Measurements from ENCODE around the gene IRAK2. TPM values are rescaled to one million over a fixed set of nuclear protein-coding genes. Genes with fewer than 3 reads are reported as not detected.
A peak's percentile ranks its signal among the peaks of the same experiment; 100 is the strongest.
"Not testable (repeated sequence)": the region's sequence is repeated elsewhere in the genome, so short reads cannot be mapped to it uniquely, and the experiment has no call there.

Gene IRAK2
- total RNA-seq, 1 donor from 2014 or later, result 5.1 TPM

- Mint-ChIP-seq H3K9me3 (peaks cover 13% of the 10 kb centered on the region), H3K4me3 (peak overlapping the region; percentile 92), H3K36me3 (ENCODE audit: low read depth) (peaks cover 77% of the 10 kb centered on the region), H3K27me3 (no peaks in the 10 kb centered on the region), H3K27ac (peak overlapping the region; percentile 98), H3K4me1 (peaks cover 49% of the 10 kb centered on the region)
- no peak for DNase-seq
- intact Hi-C loops (cut with micrococcal nuclease), result loop anchor here (1.0 to 10.0 kb wide), 10 partner anchors 8 to 853 kb away; partner anchors contain the start of genes BRK1, CRELD1, IRAK2 and JAGN1
Measured at GRCh38 chr3:10249833-10250232, 85.1 kb downstream of the IRAK2 start.

- no peak for DNase-seq
- Mint-ChIP-seq H3K4me3 (peak overlapping the region; percentile 92), H3K27me3 (no peaks in the 10 kb centered on the region), H3K4me1 (peaks cover 57% of the 10 kb centered on the region), H3K9me3 (peaks cover 7% of the 10 kb centered on the region), H3K36me3 (ENCODE audit: low read depth) (peaks cover 77% of the 10 kb centered on the region), H3K27ac (peak overlapping the region; percentile 98)
- intact Hi-C loops (cut with micrococcal nuclease), result loop anchor here (5.0 kb wide), 1 partner anchor 474 kb away; no protein-coding TSS in a partner anchor
Measured at GRCh38 chr3:10251006-10251405, 86.3 kb downstream of the IRAK2 start.

- no peaks in the 10 kb centered on the region for H3K27me3 Mint-ChIP-seq
- peaks cover 53% of the 10 kb centered on the region for H3K4me1 Mint-ChIP-seq
- H3K36me3 Mint-ChIP-seq (ENCODE audit: low read depth), result peaks cover 76% of the 10 kb centered on the region
- H3K4me3 Mint-ChIP-seq, result peak overlapping the region; percentile 42
- intact Hi-C loops (cut with micrococcal nuclease), result loop anchor here (5.0 kb wide), 1 partner anchor 476 kb away; no protein-coding TSS in a partner anchor
- no peak for DNase-seq
- H3K9me3 Mint-ChIP-seq, result no peaks in the 10 kb centered on the region
- H3K27ac Mint-ChIP-seq, result peak overlapping the region; percentile 77
Measured at GRCh38 chr3:10253731-10254130, 89.0 kb downstream of the IRAK2 start.

GRCh38 chr3:10255835-10256234 is 91.1 kb downstream of the IRAK2 start:
- H3K27ac Mint-ChIP-seq, result no peak overlapping the region
- no peak for DNase-seq

GRCh38 chr3:10259036-10259435 is 94.3 kb downstream of the IRAK2 start:
- Mint-ChIP-seq H3K4me3 (no peak overlapping the region), H3K9me3 (no peaks in the 10 kb centered on the region), H3K36me3 (ENCODE audit: low read depth) (peaks cover 83% of the 10 kb centered on the region), H3K4me1 (peaks cover 58% of the 10 kb centered on the region), H3K27ac (no peak overlapping the region), H3K27me3 (no peaks in the 10 kb centered on the region)
- intact Hi-C loops (cut with micrococcal nuclease), result no loop called here
- no peak for DNase-seq

More at GRCh38 chr3:10255835-10256234, 91.1 kb downstream of the IRAK2 start:
- Mint-ChIP-seq H3K27me3 (no peaks in the 10 kb centered on the region), H3K36me3 (ENCODE audit: low read depth) (peaks cover 78% of the 10 kb centered on the region), H3K4me3 (no peak overlapping the region), H3K9me3 (no peaks in the 10 kb centered on the region), H3K4me1 (peaks cover 50% of the 10 kb centered on the region)
- intact Hi-C loops (cut with micrococcal nuclease), result no loop called here

- intact Hi-C loops (cut with micrococcal nuclease), result no loop called here
- Mint-ChIP-seq H3K27me3 (no peaks in the 10 kb centered on the region), H3K9me3 (no peaks in the 10 kb centered on the region), H3K4me1 (peaks cover 54% of the 10 kb centered on the region), H3K36me3 (ENCODE audit: low read depth) (peaks cover 81% of the 10 kb centered on the region), H3K27ac (peak overlapping the region; percentile 35), H3K4me3 (no peak overlapping the region)
- no peak for DNase-seq
Measured at GRCh38 chr3:10259798-10260197, 95.1 kb downstream of the IRAK2 start.

- intact Hi-C loops (cut with micrococcal nuclease), result no loop called here
- Mint-ChIP-seq H3K4me3 (no peak overlapping the region), H3K4me1 (peaks cover 51% of the 10 kb centered on the region), H3K9me3 (no peaks in the 10 kb centered on the region), H3K36me3 (ENCODE audit: low read depth) (peaks cover 78% of the 10 kb centered on the region), H3K27ac (peak overlapping the region; percentile 35), H3K27me3 (no peaks in the 10 kb centered on the region)
- DNase-seq, result no peak
Measured at GRCh38 chr3:10260211-10260701, 95.5 kb downstream of the IRAK2 start.

GRCh38 chr3:10262027-10262426 is 97.3 kb downstream of the IRAK2 start:
- H3K4me1 Mint-ChIP-seq, result peaks cover 51% of the 10 kb centered on the region
- intact Hi-C loops (cut with micrococcal nuclease), result no loop called here

DNA sequence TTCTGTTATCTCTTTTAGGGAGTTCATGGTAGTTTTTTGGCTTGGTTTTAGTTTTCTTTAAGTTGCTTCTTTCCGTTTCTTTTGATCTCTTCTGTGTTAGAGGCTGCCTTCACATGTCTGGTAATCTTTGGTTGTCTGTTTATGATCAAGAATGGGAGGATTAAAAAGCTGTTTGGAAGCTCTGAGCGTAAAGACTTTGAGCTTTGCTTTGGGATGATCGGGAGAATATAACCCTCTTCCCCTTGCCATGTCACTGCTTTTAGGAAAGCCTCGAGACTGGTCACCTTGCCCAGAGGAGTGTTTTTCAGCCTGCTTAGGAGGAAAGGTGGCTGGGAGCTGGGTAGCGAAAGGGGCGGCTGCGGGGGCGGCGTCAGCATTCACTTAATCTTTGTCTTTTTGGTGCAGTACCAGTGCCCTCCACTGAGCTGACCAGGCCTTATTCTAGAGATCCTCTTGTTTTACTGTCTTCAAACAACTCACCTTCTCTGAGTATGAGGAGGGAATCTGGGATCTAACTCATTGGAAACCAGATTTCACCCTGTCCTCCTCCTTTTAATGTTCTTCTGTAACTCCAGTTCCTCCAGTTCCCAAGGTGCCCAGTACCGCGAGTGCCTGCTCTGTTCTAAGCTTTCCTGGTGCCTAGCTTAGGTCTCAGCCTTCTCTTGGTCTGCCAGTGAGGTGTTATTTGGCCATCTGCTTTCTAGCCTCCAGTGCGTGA is 99.1 kb downstream of the IRAK2 start:
- peak overlapping the region; percentile 91 for H3K27ac Mint-ChIP-seq
- intact Hi-C loops (cut with micrococcal nuclease), result loop anchor here (1.0 kb wide), 1 partner anchor 15 kb away; no protein-coding TSS in a partner anchor
- no peaks in the 10 kb centered on the region for H3K9me3 Mint-ChIP-seq
- peak overlapping the region; percentile 76 for H3K4me3 Mint-ChIP-seq
- peak; percentile 88 for DNase-seq
- H3K4me1 Mint-ChIP-seq, result peaks cover 60% of the 10 kb centered on the region
- H3K36me3 Mint-ChIP-seq (ENCODE audit: low read depth), result peaks cover 77% of the 10 kb centered on the region
- H3K27me3 Mint-ChIP-seq, result no peaks in the 10 kb centered on the region

More at GRCh38 chr3:10262027-10262426, 97.3 kb downstream of the IRAK2 start:
- Mint-ChIP-seq H3K9me3 (no peaks in the 10 kb centered on the region), H3K27me3 (no peaks in the 10 kb centered on the region), H3K27ac (peak overlapping the region; percentile 31), H3K36me3 (ENCODE audit: low read depth) (peaks cover 75% of the 10 kb centered on the region), H3K4me3 (peak overlapping the region; percentile 1)
- DNase-seq, result no peak

DNA sequence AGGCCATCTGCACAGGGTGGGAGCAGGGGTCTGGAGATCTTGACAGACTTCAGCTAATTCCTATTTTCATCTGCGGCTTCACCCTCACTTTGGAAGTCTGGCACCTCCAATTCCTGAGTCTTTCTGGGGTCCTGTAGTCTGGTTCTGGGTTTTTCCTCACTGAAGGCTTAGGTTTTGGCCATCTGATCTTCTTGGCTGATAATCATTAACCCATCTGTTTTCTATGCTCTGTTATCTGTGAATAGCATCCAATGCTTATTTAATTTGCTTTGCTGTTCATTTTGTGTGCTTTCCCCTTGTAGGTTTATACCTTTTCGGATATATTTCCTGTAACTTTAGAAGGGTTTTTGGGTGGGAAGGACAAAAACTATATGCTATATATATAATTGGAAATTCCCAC is 101.1 kb downstream of the IRAK2 start:
- intact Hi-C loops (cut with micrococcal nuclease), result no loop called here
- Mint-ChIP-seq H3K36me3 (ENCODE audit: low read depth) (peaks cover 73% of the 10 kb centered on the region), H3K4me1 (peaks cover 50% of the 10 kb centered on the region), H3K4me3 (peak overlapping the region; percentile 15), H3K27ac (no peak overlapping the region), H3K9me3 (no peaks in the 10 kb centered on the region), H3K27me3 (no peaks in the 10 kb centered on the region)
- no peak for DNase-seq

- intact Hi-C loops (cut with micrococcal nuclease); DNase-seq; H3K9me3 Mint-ChIP-seq; H3K27me3 Mint-ChIP-seq; H3K4me3 Mint-ChIP-seq; H3K27ac Mint-ChIP-seq: not testable (repeated sequence)
- Mint-ChIP-seq H3K36me3 (ENCODE audit: low read depth) (peaks cover 75% of the 10 kb centered on the region), H3K4me1 (peaks cover 45% of the 10 kb centered on the region)
Measured at GRCh38 chr3:10266936-10267335, 102.2 kb downstream of the IRAK2 start.

GRCh38 chr3:10268116-10268515 is 103.4 kb downstream of the IRAK2 start:
- Mint-ChIP-seq H3K4me1 (peaks cover 41% of the 10 kb centered on the region), H3K27ac (no peak overlapping the region)
- DNase-seq, result no peak

DNA sequence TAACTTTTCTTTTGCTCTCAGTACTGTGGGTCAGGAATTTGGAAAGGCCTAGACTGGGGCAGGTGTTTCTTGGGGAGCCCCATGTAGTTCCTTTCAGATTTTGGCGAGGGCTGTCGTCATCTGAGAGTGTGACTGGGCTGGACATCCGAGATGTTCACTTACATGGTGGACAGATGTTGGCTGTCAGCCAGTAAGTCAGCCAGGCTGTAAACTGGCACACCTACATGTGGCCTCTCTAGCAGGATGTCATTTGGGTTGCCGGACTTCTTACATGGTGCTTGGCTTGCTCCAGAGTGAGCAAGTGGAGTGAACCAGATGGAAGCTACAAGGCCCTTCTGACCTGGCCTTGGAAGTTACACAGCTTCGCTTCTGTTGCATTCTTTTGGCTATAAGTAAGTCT is 104.2 kb downstream of the IRAK2 start:
- Mint-ChIP-seq H3K4me1 (peaks cover 39% of the 10 kb centered on the region), H3K36me3 (ENCODE audit: low read depth) (peaks cover 67% of the 10 kb centered on the region), H3K9me3 (no peaks in the 10 kb centered on the region), H3K27ac (peak overlapping the region; percentile 64), H3K4me3 (no peak overlapping the region), H3K27me3 (no peaks in the 10 kb centered on the region)
- DNase-seq, result no peak
- intact Hi-C loops (cut with micrococcal nuclease), result no loop called here

More at GRCh38 chr3:10268116-10268515, 103.4 kb downstream of the IRAK2 start:
- intact Hi-C loops (cut with micrococcal nuclease), result no loop called here
- Mint-ChIP-seq H3K27me3 (no peaks in the 10 kb centered on the region), H3K4me3 (no peak overlapping the region), H3K9me3 (no peaks in the 10 kb centered on the region), H3K36me3 (ENCODE audit: low read depth) (peaks cover 69% of the 10 kb centered on the region)

DNA sequence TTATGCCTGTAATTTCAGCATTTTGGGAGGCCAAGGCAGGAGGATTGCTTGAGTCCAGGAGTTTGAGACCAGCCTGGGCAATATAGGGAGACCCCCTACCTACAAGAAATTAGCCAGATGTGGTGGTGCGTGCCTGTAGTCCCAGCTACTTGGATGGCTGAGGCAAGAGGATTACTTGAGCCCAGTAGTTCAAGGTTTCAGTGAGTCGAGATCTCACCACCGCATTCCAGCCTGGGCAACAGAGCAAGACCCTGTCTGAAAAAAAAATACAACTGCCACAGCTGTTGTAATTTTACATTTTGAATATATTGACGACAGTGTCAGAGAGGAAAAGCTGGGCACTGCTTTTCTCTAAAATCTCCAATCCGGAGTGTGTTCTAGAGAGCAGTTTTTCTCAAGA is 104.7 kb downstream of the IRAK2 start:
- no peak for DNase-seq
- Mint-ChIP-seq H3K36me3 (ENCODE audit: low read depth) (peaks cover 68% of the 10 kb centered on the region), H3K27me3 (no peaks in the 10 kb centered on the region), H3K27ac (peak overlapping the region; percentile 64), H3K9me3 (no peaks in the 10 kb centered on the region), H3K4me1 (peaks cover 40% of the 10 kb centered on the region), H3K4me3 (no peak overlapping the region)
- intact Hi-C loops (cut with micrococcal nuclease), result no loop called here

Measured in activated CD4-positive, alpha-beta T cell treated with anti-CD3 and anti-CD28 coated beads, Interleukin-2, amount 10 ng/mL, durations not matched to agents 24 days and 14 days (primary cell).